Smooth muscle cell (in vitro differentiated cells): Measurements from ENCODE around the gene BICRA. TPM values are rescaled to one million over a fixed set of nuclear protein-coding genes. Genes with fewer than 3 reads are reported as not detected.
A peak's percentile ranks its signal among the peaks of the same experiment; 100 is the strongest.

Experiments
- DNase-seq: peaks from one replicate; lab custom pipeline; 2025; ENCODE audit not compliant: unreplicated experiment; lab: John Stamatoyannopoulos, UW
- H2AFZ ChIP-seq: fragments of 200-600 bp; sonication (generic); 2 replicates; pipeline ENCODE4 v1.6.0; 2016; ENCODE audit warnings: antibody characterized with exemption, low read depth, mild to moderate bottlenecking
- H3F3A ChIP-seq: fragments of 200-600 bp; sonication (generic); 2 replicates; pipeline ENCODE4 v1.6.0; 2017; ENCODE audit warnings: antibody characterized with exemption, low read depth
- H3K27ac ChIP-seq: fragments of 200-600 bp; sonication (generic); 2 replicates; pipeline ENCODE4 v1.5.1; 2016; ENCODE audit warnings: low read depth, mild to moderate bottlenecking
- H3K27me3 ChIP-seq: fragments of 200-600 bp; sonication (generic); 2 replicates; pipeline ENCODE4 v1.6.1; 2016; ENCODE audit warnings: low read depth, mild to moderate bottlenecking
- H3K36me3 ChIP-seq: fragments of 200-600 bp; sonication (generic); 2 replicates; pipeline ENCODE4 v1.5.1; 2016; ENCODE audit warnings: low read depth
- H3K4me1 ChIP-seq: fragments of 200-600 bp; sonication (generic); 2 replicates; pipeline ENCODE4 v1.5.1; 2016; ENCODE audit warnings: low read depth
- H3K4me2 ChIP-seq: fragments of 200-600 bp; sonication (generic); 2 replicates; pipeline ENCODE4 v1.6.0; 2016; ENCODE audit warnings: mild to moderate bottlenecking
- H3K4me3 ChIP-seq: fragments of 200-600 bp; sonication (generic); 2 replicates; pipeline ENCODE4 v1.5.1; 2016; ENCODE audit warnings: mild to moderate bottlenecking
- H3K79me2 ChIP-seq: fragments of 200-600 bp; sonication (generic); 2 replicates; pipeline ENCODE4 v1.6.0; 2016; ENCODE audit warnings: low read depth, mild to moderate bottlenecking
- H3K9ac ChIP-seq: fragments of 200-600 bp; sonication (generic); 2 replicates; pipeline ENCODE4 v1.6.0; 2016; ENCODE audit warnings: low read depth
- H3K9me3 ChIP-seq: fragments of 200-600 bp; sonication (generic); replicated peaks from 2 replicates; pipeline ENCODE4 v1.5.1; 2016; ENCODE audit warnings: low read depth
- H4K20me1 ChIP-seq: fragments of 200-600 bp; sonication (generic); 2 replicates; pipeline ENCODE4 v1.6.0; 2016; ENCODE audit warnings: low read depth
- CTCF ChIP-seq: fragments of 200-600 bp; sonication (generic); IDR thresholded peaks from 2 replicates; pipeline ENCODE4 v1.5.1; 2017; ENCODE audit warnings: borderline replicate concordance, mild to moderate bottlenecking, antibody characterized with exemption; ENCODE audit not compliant: insufficient read depth, poor library complexity, severe bottlenecking
- WGBS: methylation state at CpG from one replicate; pipeline ENCODE4 v1.1.7; 2016; ENCODE audit warnings: low lambda C conversion rate; 5-methylcytosine and 5-hydroxymethylcytosine counted together
- polyA plus RNA-seq: library from polyadenylated mRNA; unstranded; fragments of >200 nt; fragmentation: Nextera tagmentation; extraction: Ambion mirVana; gene quantifications from 2 replicates; pipeline ENCODE4 v1.2.1, GENCODE V29; 2016
- total RNA-seq: library from RNA; depleted of rRNA; stranded (reverse); fragments of >200 nt; gene quantifications from 2 replicates; pipeline ENCODE4 v1.2.3, GENCODE V29; 2014

BICRA gene
- total and polyA plus RNA-seq, 2 experiments from 2014 or later, result 3.6 to 10.0 TPM

GRCh38 chr19:47703301-47703700, 94.4 kb downstream of the BICRA start:
- TF ChIP-seq CTCF, result no peak
- no peak overlapping the region for H3K4me3 ChIP-seq
- H3K79me2 ChIP-seq, result no peaks in the 10 kb centered on the region
- DNase-seq, result no peak
- H4K20me1 ChIP-seq, result peaks cover 24% of the 10 kb centered on the region
- no peak overlapping the region for H3K9ac ChIP-seq
- WGBS, result 95% methylated on average over 5 of the region's 5 CpGs
- H3K27me3 ChIP-seq, result no peaks in the 10 kb centered on the region
- no peaks in the 10 kb centered on the region for H3K9me3 ChIP-seq
- no peaks in the 10 kb centered on the region for H3F3A ChIP-seq
- H3K4me2 ChIP-seq, result no peak overlapping the region
- no peak overlapping the region for H3K27ac ChIP-seq
- H2AFZ ChIP-seq, result no peak overlapping the region
- no peaks in the 10 kb centered on the region for H3K4me1 ChIP-seq
- no peaks in the 10 kb centered on the region for H3K36me3 ChIP-seq

GRCh38 chr19:47704024-47704423, 95.1 kb downstream of the BICRA start:
- H4K20me1 ChIP-seq, result peaks cover 24% of the 10 kb centered on the region
- no peak overlapping the region for H3K4me2 ChIP-seq
- no peak for TF ChIP-seq CTCF
- H3K4me3 ChIP-seq, result no peak overlapping the region
- no peaks in the 10 kb centered on the region for H3F3A ChIP-seq
- H3K27ac ChIP-seq, result no peak overlapping the region
- no peaks in the 10 kb centered on the region for H3K36me3 ChIP-seq
- H3K4me1 ChIP-seq, result no peaks in the 10 kb centered on the region
- no peak overlapping the region for H3K9ac ChIP-seq
- no peak overlapping the region for H2AFZ ChIP-seq
- no peaks in the 10 kb centered on the region for H3K79me2 ChIP-seq
- H3K9me3 ChIP-seq, result no peaks in the 10 kb centered on the region
- DNase-seq, result no peak
- no peaks in the 10 kb centered on the region for H3K27me3 ChIP-seq
- WGBS, result 70% methylated on average over 11 of the region's 11 CpGs

- WGBS, result 98% methylated on average over 3 of the region's 3 CpGs
- TF ChIP-seq CTCF, result no peak
- Histone ChIP-seq H3K27ac (no peak overlapping the region), H2AFZ (no peak overlapping the region), H3K9me3 (no peaks in the 10 kb centered on the region), H3K4me1 (no peaks in the 10 kb centered on the region), H4K20me1 (peaks cover 20% of the 10 kb centered on the region), H3F3A (no peaks in the 10 kb centered on the region), H3K79me2 (no peaks in the 10 kb centered on the region), H3K4me3 (no peak overlapping the region), H3K36me3 (no peaks in the 10 kb centered on the region), H3K9ac (no peak overlapping the region), H3K27me3 (no peaks in the 10 kb centered on the region), H3K4me2 (no peak overlapping the region)
- DNase-seq, result no peak
These were observed 95.7 kb downstream of the BICRA start for GRCh38 chr19:47704656-47705055.

- Histone ChIP-seq H3F3A (no peaks in the 10 kb centered on the region), H3K4me2 (no peak overlapping the region), H3K9me3 (no peaks in the 10 kb centered on the region), H3K9ac (no peak overlapping the region), H3K4me1 (no peaks in the 10 kb centered on the region), H3K27ac (no peak overlapping the region), H3K79me2 (no peaks in the 10 kb centered on the region), H3K27me3 (no peaks in the 10 kb centered on the region), H4K20me1 (peaks cover 15% of the 10 kb centered on the region), H3K36me3 (no peaks in the 10 kb centered on the region), H2AFZ (no peak overlapping the region), H3K4me3 (no peak overlapping the region)
- DNase-seq, result peak; percentile 15
- 28% methylated on average over 22 of the region's 22 CpGs for WGBS
- TF ChIP-seq CTCF, result peak; percentile 82
These were observed 98.4 kb downstream of the BICRA start for GRCh38 chr19:47707135-47707925.
